Measurements from ENCODE around the gene AOPEP. TPM values are rescaled to one million over a fixed set of nuclear protein-coding genes. Genes with fewer than 3 reads are reported as not detected.

Gene AOPEP
- total RNA-seq, 2 experiments from 2014 or later = 10.7 to 12.2 TPM

DNA sequence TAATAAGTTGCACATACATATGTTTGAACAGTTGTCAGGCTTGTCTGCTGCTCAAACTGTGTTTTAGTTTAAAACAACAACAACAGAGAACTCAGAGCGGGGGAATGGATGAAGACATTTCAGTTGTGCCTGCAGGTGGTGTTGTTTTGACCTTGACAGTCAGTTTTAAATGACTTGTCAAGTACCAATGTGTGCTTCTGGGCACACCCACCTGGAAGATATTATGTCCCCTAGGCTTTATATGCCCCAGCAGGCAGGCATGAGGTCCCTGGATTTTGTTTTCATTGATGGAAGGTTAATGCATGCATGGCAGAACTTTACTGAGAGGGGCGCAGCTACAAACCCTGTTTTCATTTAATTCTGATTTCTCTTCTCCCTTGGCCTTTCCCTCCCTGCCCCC, 84.6 kb downstream of the AOPEP start:
- intact Hi-C loops (cut with micrococcal nuclease) = no loop called here
- H3K27ac Mint-ChIP-seq = no peak overlapping the region
- H3K9me3 Mint-ChIP-seq = no peaks in the 10 kb centered on the region
- DNase-seq = no peak
- H3K27me3 Mint-ChIP-seq = no peaks in the 10 kb centered on the region
- H3K36me3 Mint-ChIP-seq = peaks cover 10% of the 10 kb centered on the region
- peaks cover 9% of the 10 kb centered on the region for H3K4me1 Mint-ChIP-seq (ENCODE audit: low read depth)
- H3K4me3 Mint-ChIP-seq = no peak overlapping the region
- POLR2A ChIA-PET = no interaction called here
- CTCF ChIA-PET = no interaction called here

- no peak overlapping the region for H3K27ac Mint-ChIP-seq
- ChIA-PET POLR2A (interaction anchor here (0.6 kb wide), 1 partner anchor 286 kb away, joined by 7 read pairs; no protein-coding TSS in a partner anchor), CTCF (no interaction called here)
- no peak overlapping the region for H3K4me3 Mint-ChIP-seq
- intact Hi-C loops (cut with micrococcal nuclease) = no loop called here
- H3K27me3 Mint-ChIP-seq = no peaks in the 10 kb centered on the region
- H3K4me1 Mint-ChIP-seq (ENCODE audit: low read depth) = peaks cover 9% of the 10 kb centered on the region
- H3K9me3 Mint-ChIP-seq = no peaks in the 10 kb centered on the region
- DNase-seq = peak; percentile 16
- H3K36me3 Mint-ChIP-seq = peaks cover 8% of the 10 kb centered on the region
Measured at GRCh38 chr9:94812343-94812742, 85.8 kb downstream of the AOPEP start.

DNA sequence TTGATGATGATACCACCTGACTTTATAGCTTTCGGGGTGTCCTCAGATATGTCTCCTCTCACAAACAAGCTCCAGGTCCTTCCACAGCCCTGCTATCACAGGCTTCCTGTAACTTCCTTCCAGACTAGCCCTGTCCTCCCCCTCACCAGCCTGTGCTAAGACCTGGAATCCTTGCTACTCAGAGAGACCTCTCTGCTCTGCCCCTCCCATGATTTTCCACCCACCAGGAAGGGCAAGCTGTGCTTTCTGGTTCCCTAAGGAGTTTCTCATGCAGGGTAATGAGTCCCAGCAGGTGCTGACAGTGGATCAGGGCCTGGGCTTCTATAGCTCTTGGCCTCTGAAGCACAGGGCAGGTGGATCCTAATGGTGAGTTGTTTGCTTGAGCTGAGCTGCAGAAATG, 86.9 kb downstream of the AOPEP start:
- no peaks in the 10 kb centered on the region for H3K9me3 Mint-ChIP-seq
- POLR2A ChIA-PET = interaction anchor here (0.5 kb wide), 1 partner anchor 165 kb away, joined by 3 read pairs; no protein-coding TSS in a partner anchor

GRCh38 chr9:94817291-94818177, 91.0 kb downstream of the AOPEP start:
- Mint-ChIP-seq H3K27me3 (no peaks in the 10 kb centered on the region), H3K4me1 (ENCODE audit: low read depth) (peaks cover 10% of the 10 kb centered on the region), H3K9me3 (no peaks in the 10 kb centered on the region), H3K4me3 (no peak overlapping the region), H3K36me3 (peaks cover 4% of the 10 kb centered on the region), H3K27ac (no peak overlapping the region)
- CTCF ChIA-PET = interaction anchor here (1.2 to 1.3 kb wide), 2 partner anchors 310 to 314 kb away, joined by 3 to 5 read pairs; no protein-coding TSS in a partner anchor
- no peak for DNase-seq
- POLR2A ChIA-PET = no interaction called here
- intact Hi-C loops (cut with micrococcal nuclease) = no loop called here

More for the DNA sequence above, 86.9 kb downstream of the AOPEP start:
- no peak overlapping the region for H3K27ac Mint-ChIP-seq
- H3K36me3 Mint-ChIP-seq = peaks cover 5% of the 10 kb centered on the region
- H3K4me1 Mint-ChIP-seq (ENCODE audit: low read depth) = peaks cover 9% of the 10 kb centered on the region
- H3K4me3 Mint-ChIP-seq = no peak overlapping the region
- intact Hi-C loops (cut with micrococcal nuclease) = no loop called here
- DNase-seq = no peak
- CTCF ChIA-PET = no interaction called here
- H3K27me3 Mint-ChIP-seq = no peaks in the 10 kb centered on the region

DNA sequence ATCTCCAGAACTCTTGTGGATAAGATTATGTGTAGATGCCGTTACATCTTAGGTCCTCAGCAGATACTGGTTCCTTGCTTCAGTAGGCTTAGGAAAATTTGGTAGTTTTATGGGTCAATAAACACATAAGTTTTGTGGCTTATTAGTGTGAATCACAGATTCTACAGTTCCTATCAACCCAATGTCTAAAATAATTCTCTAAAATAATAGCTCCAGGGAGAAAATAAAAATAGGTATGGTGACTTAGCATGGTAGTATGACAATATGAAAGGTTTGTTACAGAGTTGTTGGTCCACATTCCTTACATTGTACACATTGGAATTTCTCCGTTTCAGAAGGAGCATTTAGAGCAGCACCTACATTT, 91.7 kb downstream of the AOPEP start:
- H3K27me3 Mint-ChIP-seq = no peaks in the 10 kb centered on the region
- CTCF ChIA-PET = interaction anchor here (1.2 to 1.3 kb wide), 2 partner anchors 309 to 313 kb away, joined by 3 to 5 read pairs; no protein-coding TSS in a partner anchor

DNA sequence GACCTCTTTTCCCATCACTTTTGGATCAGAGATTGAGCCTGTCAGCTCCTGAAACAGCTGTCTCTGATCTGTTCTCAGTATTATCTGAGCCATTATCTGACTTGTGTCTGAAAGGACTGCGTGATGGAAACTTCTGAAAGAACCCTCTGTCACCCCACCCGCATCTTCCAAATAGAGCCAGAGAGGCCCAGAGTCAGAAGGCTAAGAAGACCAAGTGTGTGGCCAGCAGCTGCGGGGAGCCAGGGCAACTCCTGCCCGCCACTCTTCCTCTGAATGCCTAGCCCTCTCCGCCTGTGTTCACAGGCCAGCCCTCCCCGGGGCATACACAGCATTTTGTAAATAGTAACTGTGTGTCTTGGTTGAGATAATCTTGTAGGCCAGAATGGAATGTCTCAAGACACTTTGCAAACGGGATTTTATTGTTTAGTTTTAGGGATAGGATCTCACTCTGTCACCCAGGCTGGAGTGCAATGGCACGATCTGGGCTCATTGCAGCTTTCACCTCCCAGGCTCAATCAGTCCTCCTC, 92.7 kb downstream of the AOPEP start:
- H3K9me3 Mint-ChIP-seq = no peaks in the 10 kb centered on the region
- CTCF ChIA-PET = interaction anchor here (1.3 kb wide), 1 partner anchor 312 kb away, joined by 3 read pairs; no protein-coding TSS in a partner anchor
- intact Hi-C loops (cut with micrococcal nuclease) = no loop called here

More for the DNA sequence above, 91.7 kb downstream of the AOPEP start:
- H3K9me3 Mint-ChIP-seq = no peaks in the 10 kb centered on the region
- peaks cover 4% of the 10 kb centered on the region for H3K36me3 Mint-ChIP-seq
- POLR2A ChIA-PET = no interaction called here
- H3K27ac Mint-ChIP-seq = no peak overlapping the region
- intact Hi-C loops (cut with micrococcal nuclease) = no loop called here
- no peak overlapping the region for H3K4me3 Mint-ChIP-seq
- DNase-seq = no peak
- H3K4me1 Mint-ChIP-seq (ENCODE audit: low read depth) = peaks cover 6% of the 10 kb centered on the region

GRCh38 chr9:94821098-94821887, 94.8 kb downstream of the AOPEP start:
- Mint-ChIP-seq H3K9me3 (no peaks in the 10 kb centered on the region), H3K27ac (no peak overlapping the region), H3K4me3 (no peak overlapping the region), H3K4me1 (ENCODE audit: low read depth) (peaks cover 6% of the 10 kb centered on the region), H3K27me3 (no peaks in the 10 kb centered on the region), H3K36me3 (peaks cover 14% of the 10 kb centered on the region)
- no peak for DNase-seq
- ChIA-PET CTCF (no interaction called here), POLR2A (no interaction called here)
- intact Hi-C loops (cut with micrococcal nuclease) = no loop called here

More for the DNA sequence above, 92.7 kb downstream of the AOPEP start:
- no peak for DNase-seq
- H3K27me3 Mint-ChIP-seq = no peaks in the 10 kb centered on the region
- H3K36me3 Mint-ChIP-seq = peaks cover 10% of the 10 kb centered on the region
- POLR2A ChIA-PET = no interaction called here
- H3K27ac Mint-ChIP-seq = no peak overlapping the region
- H3K4me1 Mint-ChIP-seq (ENCODE audit: low read depth) = peaks cover 6% of the 10 kb centered on the region
- H3K4me3 Mint-ChIP-seq = no peak overlapping the region

- Mint-ChIP-seq H3K9me3 (no peaks in the 10 kb centered on the region), H3K36me3 (peaks cover 18% of the 10 kb centered on the region), H3K27ac (no peak overlapping the region), H3K4me3 (no peak overlapping the region), H3K27me3 (no peaks in the 10 kb centered on the region), H3K4me1 (ENCODE audit: low read depth) (peaks cover 6% of the 10 kb centered on the region)
- DNase-seq = no peak
- ChIA-PET POLR2A (no interaction called here), CTCF (interaction anchor here (0.5 kb wide), 1 partner anchor 358 kb away, joined by 3 read pairs; no protein-coding TSS in a partner anchor)
- intact Hi-C loops (cut with micrococcal nuclease) = no loop called here
Measured at GRCh38 chr9:94822273-94822672, 95.8 kb downstream of the AOPEP start.

DNA sequence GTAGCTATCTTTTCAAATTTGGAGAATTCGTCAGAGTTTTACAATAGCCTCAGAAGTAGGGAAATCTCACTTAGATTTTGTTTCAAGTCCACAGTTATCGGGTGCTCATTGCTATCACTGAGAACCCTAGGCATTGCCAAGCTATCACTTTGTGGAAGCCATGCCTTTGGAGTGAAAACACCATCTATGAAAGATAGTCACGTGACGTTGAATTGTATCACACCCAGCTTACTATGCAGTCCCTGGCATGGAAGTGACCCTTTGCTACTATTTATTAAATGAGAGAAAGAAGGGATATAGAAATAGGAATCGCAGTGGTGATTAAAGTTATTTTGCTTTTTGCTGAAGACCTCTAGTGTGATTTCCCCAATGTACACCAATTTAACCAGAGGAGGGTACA, 97.2 kb downstream of the AOPEP start:
- Mint-ChIP-seq H3K9me3 (no peaks in the 10 kb centered on the region), H3K36me3 (peaks cover 18% of the 10 kb centered on the region), H3K27me3 (no peaks in the 10 kb centered on the region), H3K4me1 (ENCODE audit: low read depth) (peaks cover 6% of the 10 kb centered on the region), H3K4me3 (no peak overlapping the region), H3K27ac (no peak overlapping the region)
- DNase-seq = no peak
- ChIA-PET POLR2A (no interaction called here), CTCF (no interaction called here)
- intact Hi-C loops (cut with micrococcal nuclease) = no loop called here

DNA sequence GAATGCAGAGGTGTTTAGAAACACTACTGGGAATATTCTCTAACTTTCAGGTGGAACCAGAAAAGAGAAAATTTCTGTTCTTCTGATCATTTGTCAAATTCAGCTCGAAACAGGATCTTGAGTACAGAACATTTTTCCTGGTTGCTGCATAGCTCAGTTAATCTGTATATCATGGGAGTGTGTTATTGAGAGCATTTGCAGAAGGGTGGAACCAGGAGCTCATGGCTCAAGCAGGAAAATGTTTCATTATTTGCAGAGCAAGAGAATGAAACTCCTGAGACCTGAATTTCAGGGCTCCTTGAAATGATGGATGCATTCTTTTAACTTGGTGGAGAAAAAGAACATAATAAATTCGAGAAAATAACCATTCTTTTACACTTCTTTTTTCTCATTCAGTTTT, 97.9 kb downstream of the AOPEP start:
- H3K4me3 Mint-ChIP-seq = no peak overlapping the region
- H3K4me1 Mint-ChIP-seq (ENCODE audit: low read depth) = peaks cover 6% of the 10 kb centered on the region
- CTCF ChIA-PET = no interaction called here
- no peaks in the 10 kb centered on the region for H3K9me3 Mint-ChIP-seq
- H3K27ac Mint-ChIP-seq = no peak overlapping the region
- H3K36me3 Mint-ChIP-seq = peaks cover 18% of the 10 kb centered on the region
- POLR2A ChIA-PET = no interaction called here
- no peak for DNase-seq
- intact Hi-C loops (cut with micrococcal nuclease) = no loop called here
- no peaks in the 10 kb centered on the region for H3K27me3 Mint-ChIP-seq

DNA sequence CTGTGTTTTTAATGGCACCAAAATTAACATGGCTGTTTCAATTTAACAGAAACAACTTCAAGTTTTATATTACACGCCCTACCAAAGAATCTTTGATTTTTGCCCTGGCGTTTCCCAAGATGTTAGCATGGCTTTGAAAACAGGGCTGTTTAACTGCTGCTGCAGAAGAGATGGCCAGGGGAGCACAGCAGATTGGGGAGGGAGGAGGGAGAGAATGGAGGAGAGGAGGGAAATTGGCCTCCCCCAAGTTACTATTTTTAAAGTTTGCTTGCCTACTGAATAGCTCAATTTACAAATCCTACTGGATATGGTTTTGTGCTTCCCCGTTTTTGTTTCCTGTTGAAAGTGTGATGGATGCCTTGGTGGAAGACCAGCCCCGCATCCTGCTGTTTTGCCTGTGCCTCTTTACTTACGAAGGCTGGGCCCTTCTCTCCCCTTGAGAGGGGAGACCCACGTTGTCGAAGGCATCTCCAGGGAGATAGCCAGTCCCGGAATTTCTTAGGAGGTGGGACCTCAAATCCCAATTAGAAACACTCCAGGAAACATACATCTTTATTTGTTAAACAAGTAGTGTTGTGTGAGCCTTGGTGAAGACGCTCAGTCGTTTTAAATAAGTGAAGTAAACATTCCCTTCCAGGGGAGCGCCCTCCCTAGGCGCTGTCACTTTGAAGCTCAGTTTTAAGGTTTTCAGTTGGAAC, 98.6 kb downstream of the AOPEP start:
- Mint-ChIP-seq H3K9me3 (no peaks in the 10 kb centered on the region), H3K27me3 (no peaks in the 10 kb centered on the region), H3K4me1 (ENCODE audit: low read depth) (peaks cover 6% of the 10 kb centered on the region), H3K36me3 (peaks cover 21% of the 10 kb centered on the region), H3K4me3 (no peak overlapping the region), H3K27ac (no peak overlapping the region)
- intact Hi-C loops (cut with micrococcal nuclease) = no loop called here
- DNase-seq = no peak
- ChIA-PET POLR2A (no interaction called here), CTCF (interaction anchor here (0.6 to 0.7 kb wide), 2 partner anchors 213 to 377 kb away, joined by 3 to 4 read pairs; no protein-coding TSS in a partner anchor)

- no peaks in the 10 kb centered on the region for H3K27me3 Mint-ChIP-seq
- H3K9me3 Mint-ChIP-seq = peaks cover 1% of the 10 kb centered on the region
- H3K36me3 Mint-ChIP-seq = peaks cover 20% of the 10 kb centered on the region
- DNase-seq = no peak
- peaks cover 6% of the 10 kb centered on the region for H3K4me1 Mint-ChIP-seq (ENCODE audit: low read depth)
- no peak overlapping the region for H3K4me3 Mint-ChIP-seq
- CTCF ChIA-PET = interaction anchor here (0.6 to 0.7 kb wide), 3 partner anchors 213 to 376 kb away, joined by 3 to 4 read pairs (median 3); no protein-coding TSS in a partner anchor
- intact Hi-C loops (cut with micrococcal nuclease) = no loop called here
- POLR2A ChIA-PET = no interaction called here
- no peak overlapping the region for H3K27ac Mint-ChIP-seq
Measured at GRCh38 chr9:94825611-94825958, 99.1 kb downstream of the AOPEP start.

Measured in activated CD4-positive, alpha-beta memory T cell treated with anti-CD3 and anti-CD28 coated beads for 36 hours (primary cell).